Neural crest cell (in vitro differentiated cells): Measurements from ENCODE around the gene FBXW8. TPM values are rescaled to one million over a fixed set of nuclear protein-coding genes. Genes with fewer than 3 reads are reported as not detected.

Source experiments
- DNase-seq: peaks from one replicate; pipeline ENCODE4 v3.0.0; 2021; ENCODE audit warnings: low read depth, mixed read lengths, low spot score
- H3K27ac Mint-ChIP-seq: one replicate; pipeline ENCODE4 v1.8.0; 2021; ENCODE audit warnings: mild to moderate bottlenecking, mixed read lengths; ENCODE audit not compliant: unreplicated experiment
- H3K27me3 Mint-ChIP-seq: 2 replicates; pipeline ENCODE4 v1.8.0; 2021; ENCODE audit warnings: low read depth, mild to moderate bottlenecking, mixed read lengths
- H3K36me3 Mint-ChIP-seq: 2 replicates; pipeline ENCODE4 v1.8.0; 2021; ENCODE audit warnings: low read depth, mild to moderate bottlenecking, mixed read lengths
- H3K4me1 Mint-ChIP-seq: 2 replicates; pipeline ENCODE4 v1.8.0; 2021; ENCODE audit warnings: mixed read lengths
- H3K4me3 Mint-ChIP-seq: one replicate; pipeline ENCODE4 v1.8.0; 2021; ENCODE audit warnings: mild to moderate bottlenecking, mixed read lengths
- H3K9me3 Mint-ChIP-seq: 2 replicates; pipeline ENCODE4 v1.8.0; 2021; ENCODE audit warnings: mixed read lengths
- total RNA-seq: library from RNA; stranded (reverse); gene quantifications from 2 replicates; pipeline ENCODE4 v1.2.1, GENCODE V29; 2021
- TF ChIP-seq, protein P1 (sequence below): fragments of 200-600 bp; sonication (generic); conservative IDR thresholded peaks from 2 replicates; pipeline ENCODE4 v1.5.0; 2021; ENCODE audit warnings: antibody characterized with exemption, mild to moderate bottlenecking

Gene FBXW8
- total RNA-seq, 1 donor from 2014 or later, result 34.8 TPM

DNA sequence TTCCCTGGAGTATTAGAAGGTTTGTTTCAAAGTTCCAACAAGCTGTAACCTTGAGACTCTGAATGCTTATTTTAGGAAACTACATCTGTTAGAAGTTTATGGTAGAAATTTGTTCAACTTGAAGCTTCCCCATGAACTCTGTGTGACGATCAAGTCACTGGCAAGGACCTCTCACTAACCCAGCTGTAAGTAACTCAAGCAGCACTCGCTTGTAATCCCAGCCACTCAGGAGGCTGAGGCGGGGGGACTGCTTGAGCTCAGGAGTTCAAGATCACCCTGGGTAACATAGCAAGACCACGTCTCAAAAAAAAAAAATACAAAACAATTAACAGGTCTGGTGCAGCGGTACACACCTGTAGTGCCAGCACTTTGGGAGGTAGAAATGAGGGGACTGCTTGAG, 162.9 kb downstream of the FBXW8 start:
- Mint-ChIP-seq H3K9me3 (no peaks in the 10 kb centered on the region), H3K27ac (no peak overlapping the region), H3K36me3 (no peaks in the 10 kb centered on the region), H3K27me3 (no peaks in the 10 kb centered on the region), H3K4me3 (no peak overlapping the region), H3K4me1 (peaks cover 16% of the 10 kb centered on the region)
- DNase-seq, result no peak
- TF ChIP-seq, protein P1, sequence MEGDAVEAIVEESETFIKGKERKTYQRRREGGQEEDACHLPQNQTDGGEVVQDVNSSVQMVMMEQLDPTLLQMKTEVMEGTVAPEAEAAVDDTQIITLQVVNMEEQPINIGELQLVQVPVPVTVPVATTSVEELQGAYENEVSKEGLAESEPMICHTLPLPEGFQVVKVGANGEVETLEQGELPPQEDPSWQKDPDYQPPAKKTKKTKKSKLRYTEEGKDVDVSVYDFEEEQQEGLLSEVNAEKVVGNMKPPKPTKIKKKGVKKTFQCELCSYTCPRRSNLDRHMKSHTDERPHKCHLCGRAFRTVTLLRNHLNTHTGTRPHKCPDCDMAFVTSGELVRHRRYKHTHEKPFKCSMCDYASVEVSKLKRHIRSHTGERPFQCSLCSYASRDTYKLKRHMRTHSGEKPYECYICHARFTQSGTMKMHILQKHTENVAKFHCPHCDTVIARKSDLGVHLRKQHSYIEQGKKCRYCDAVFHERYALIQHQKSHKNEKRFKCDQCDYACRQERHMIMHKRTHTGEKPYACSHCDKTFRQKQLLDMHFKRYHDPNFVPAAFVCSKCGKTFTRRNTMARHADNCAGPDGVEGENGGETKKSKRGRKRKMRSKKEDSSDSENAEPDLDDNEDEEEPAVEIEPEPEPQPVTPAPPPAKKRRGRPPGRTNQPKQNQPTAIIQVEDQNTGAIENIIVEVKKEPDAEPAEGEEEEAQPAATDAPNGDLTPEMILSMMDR, result no peak

DNA sequence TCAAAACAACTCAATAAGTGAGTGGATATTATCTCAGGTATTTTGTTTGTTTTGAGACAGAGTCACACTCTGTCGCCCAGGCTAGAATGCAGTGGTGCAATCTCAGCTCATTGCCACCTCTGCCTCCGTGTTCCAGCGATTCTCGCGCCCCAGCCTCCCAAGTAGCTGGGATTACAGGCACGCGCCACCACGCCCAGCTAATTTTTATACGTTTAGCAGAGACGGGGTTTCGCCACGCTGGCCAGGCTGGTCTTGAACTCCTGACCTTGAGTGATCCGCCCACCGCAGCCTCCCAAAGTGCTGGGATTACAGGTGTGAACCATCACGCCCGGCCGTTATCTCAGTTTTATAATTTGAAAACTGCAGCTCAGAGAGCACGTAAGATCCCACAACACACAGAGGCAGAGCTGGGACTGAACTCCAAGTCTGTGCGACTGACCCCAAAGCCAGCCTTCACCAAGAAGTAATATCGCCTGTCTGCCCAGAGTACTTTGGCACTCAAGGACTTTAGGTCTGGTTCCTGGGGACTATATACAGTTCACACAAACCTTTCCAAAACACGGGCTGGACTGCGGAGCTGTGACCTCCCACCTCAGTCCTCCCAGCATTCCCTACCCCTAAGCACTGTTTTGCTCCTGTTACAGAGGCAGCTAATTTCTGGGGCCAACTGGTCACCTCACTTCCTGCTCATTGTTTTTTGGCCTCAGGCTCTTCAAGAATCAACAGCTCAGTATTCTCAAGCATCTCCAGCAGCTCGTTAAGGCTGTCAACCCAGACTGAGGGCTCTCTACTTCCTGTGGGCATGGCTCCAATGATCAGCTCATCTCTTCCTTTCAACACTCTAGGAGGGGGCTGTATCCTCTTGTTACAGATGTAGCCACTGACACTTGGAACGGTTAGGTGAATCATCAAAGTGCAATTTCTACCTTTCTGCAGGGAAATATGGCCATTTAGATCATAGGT, 165.9 kb downstream of the FBXW8 start:
- TF ChIP-seq, protein P1, result no peak
- Mint-ChIP-seq H3K4me1 (peaks cover 16% of the 10 kb centered on the region), H3K27ac (no peak overlapping the region), H3K36me3 (no peaks in the 10 kb centered on the region), H3K9me3 (no peaks in the 10 kb centered on the region), H3K27me3 (no peaks in the 10 kb centered on the region), H3K4me3 (no peak overlapping the region)
- no peak for DNase-seq

DNA sequence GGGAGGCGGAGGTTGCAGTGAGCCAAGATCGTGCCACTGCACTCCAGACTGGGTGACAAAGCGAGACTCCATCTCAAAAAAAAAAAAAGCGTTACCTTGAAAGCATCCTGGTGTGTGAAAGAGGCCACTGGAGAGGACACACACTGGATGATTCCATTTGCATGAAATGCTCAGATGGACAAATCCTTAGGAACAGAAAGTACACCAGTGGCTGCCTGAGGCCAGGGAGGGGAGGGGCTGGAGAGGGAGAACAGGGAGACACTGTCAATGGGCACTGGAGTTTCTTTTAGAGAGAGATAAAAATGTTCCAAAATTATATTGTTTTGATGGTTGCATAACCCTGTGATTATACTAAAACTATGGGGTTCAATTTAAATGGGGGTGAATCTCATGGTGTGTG, 168.7 kb downstream of the FBXW8 start:
- no peak overlapping the region for H3K4me3 Mint-ChIP-seq
- H3K9me3 Mint-ChIP-seq, result no peaks in the 10 kb centered on the region
- H3K4me1 Mint-ChIP-seq, result peaks cover 16% of the 10 kb centered on the region

GRCh38 chr12:117080661-117081144, 170.0 kb downstream of the FBXW8 start:
- Mint-ChIP-seq H3K4me3 (no peak overlapping the region), H3K27me3 (no peaks in the 10 kb centered on the region), H3K4me1 (peaks cover 10% of the 10 kb centered on the region), H3K36me3 (no peaks in the 10 kb centered on the region), H3K9me3 (no peaks in the 10 kb centered on the region), H3K27ac (no peak overlapping the region)
- TF ChIP-seq, protein P1, result no peak
- no peak for DNase-seq

More for the DNA sequence above, 168.7 kb downstream of the FBXW8 start:
- Mint-ChIP-seq H3K27me3 (no peaks in the 10 kb centered on the region), H3K27ac (no peak overlapping the region), H3K36me3 (no peaks in the 10 kb centered on the region)
- TF ChIP-seq, protein P1, result no peak
- no peak for DNase-seq

Other genes with a start within 250 kb of the FBXW8 start
- 47.8 and 50.8 TPM in 2 replicates for gene SPRING1, start 172.9 kb upstream of the FBXW8 start, total RNA-seq
- gene RNFT2, start 172.6 kb upstream of the FBXW8 start, total RNA-seq, result 79.9 and 82.1 TPM in 2 replicates
- 1.7 and 2.2 TPM in 2 replicates for gene HRK, start 29.5 kb upstream of the FBXW8 start, total RNA-seq
- 0.65 and 0.93 TPM in 2 replicates for gene TESC, start 188.5 kb downstream of the FBXW8 start, total RNA-seq